Measurements from ENCODE around the gene ZNF541.

DNA sequence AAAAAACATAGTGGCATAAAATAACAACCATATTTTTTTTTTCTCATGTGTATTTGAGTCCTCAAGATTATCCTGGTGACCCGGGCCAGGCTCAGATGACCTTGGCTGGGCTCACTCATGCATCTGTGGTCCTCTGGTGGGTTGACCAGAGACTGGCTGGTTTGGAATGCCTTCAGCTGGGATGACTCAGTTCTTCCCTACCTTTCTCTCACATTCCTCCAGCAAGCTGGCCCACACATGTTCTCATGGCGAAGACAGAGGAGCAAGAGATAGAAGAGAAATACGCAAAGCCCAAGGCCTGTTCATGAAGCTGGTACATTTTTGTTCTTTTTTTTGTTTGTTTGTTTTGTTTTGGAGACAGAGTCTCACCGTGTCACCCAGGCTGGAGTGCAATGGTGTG, 14.3 kb upstream of the ZNF541 start:
- TF ChIP-seq POLR2AphosphoS5 (IDR thresholded peaks at IDR 0.05; ENCODE audit: low read depth, low read length) (no peak), TAF1 (IDR thresholded peaks at IDR 0.05; ENCODE audit: borderline replicate concordance, low read depth, low read length) (no peak)

Measured in GM12892 (cell line).